Pancreas (tissue), 10 donors: ENCODE measurements around the gene ARL16. TPM values are rescaled to one million over a fixed set of nuclear protein-coding genes. Genes with fewer than 3 reads are reported as not detected.

Experiments
- ATAC-seq, 4 donors: fragments of 200-7000 bp; cut with Tn5 transposase; one replicate each; pipeline versions ENCODE4 v1.8.0 to v1.9.1; 2020; ENCODE audit warnings: mild to moderate bottlenecking in 4 of 4, moderate library complexity in 4 of 4
- DNase-seq, 6 donors: peaks; one replicate each; pipeline ENCODE4 v3.0.0-alpha.2; 2020
- FAIRE-seq: peaks from 2 replicates; lab custom pipeline; 2012; peaks lifted over from hg19 to GRCh38; lab: Jason Lieb, UNC
- H3K27ac ChIP-seq, 4 donors: fragments of 200-600 bp; sonication (generic); 1 replicate in 3 of 4; 2 replicates in 1 of 4; pipeline versions ENCODE4 v1.5.0 to v1.8.0; 2020
- H3K27me3 ChIP-seq, 4 donors: fragments of 200-600 bp; one replicate each; pipeline ENCODE4 v1.8.0; 2021
- H3K36me3 ChIP-seq, 3 donors: fragments of 200-600 bp; sonication (generic) in 1 of 3; one replicate each; pipeline versions ENCODE4 v1.5.0 to v1.8.0; 2020 to 2021
- H3K4me1 ChIP-seq, 3 donors: fragments of 200-600 bp; one replicate each; pipeline ENCODE4 v1.8.0; 2021
- H3K4me3 ChIP-seq, 4 donors: fragments of 200-600 bp; sonication (generic) in 2 of 4; one replicate each; pipeline versions ENCODE4 v1.5.0 to v1.8.0; 2020 to 2021
- H3K9me3 ChIP-seq, 4 donors: fragments of 200-600 bp; one replicate each; pipeline ENCODE4 v1.8.0; 2021
- CTCF ChIP-seq, 4 donors: fragments of 200-600 bp; sonication (generic) in 3 of 4; IDR thresholded peaks; one replicate each; pipeline versions ENCODE4 v1.5.0 to v1.8.0; 2021; ENCODE audit warnings: antibody characterized with exemption in 4 of 4
- WGBS, 2 donors: extraction: QIAGEN DNeasy Blood & Tissue Kit; methylation state at CpG; one replicate each; pipeline ENCODE4 v1.1.7; 2013; 5-methylcytosine and 5-hydroxymethylcytosine counted together
- intact Hi-C, 3 donors: fragments of 100-400 bp; cut with DNase I; formaldehyde crosslinking; loops; one replicate each; pipeline versions ENCODE4 v1.11.1 to v1.14.2; 2022
- polyA plus RNA-seq, 2 donors: library from polyadenylated mRNA; stranded (reverse); fragments of 200-250 nt; gene quantifications; one replicate each; pipeline ENCODE4 v1.2.3, GENCODE V29; 2013
- total RNA-seq, 6 donors: library from RNA; stranded (reverse); fragmentation: NEBNext Ultra II Directional in 4 of 6; extraction: Animal tissue kit (Norgen Biotek cat#: 25700) in 4 of 6; gene quantifications; one replicate each; pipeline versions ENCODE4 v1.2.1 to v1.2.4, GENCODE V29; 2021 to 2023
- donor health status: healthy with polysubstance abuse.
- donor health status: DM: no; HTN: no; CAD: no; lungs with moderate emphysema.
- donor health status: DM: no; HTN: no; CAD: no.
- donor health status: control.
- donor health status: control.
- donor health status: Bipolar disorder and iron deficiency.
- donor health status: DM: yes; HTN: yes; CAD: no.
- donor health status: DM: no; HTN: no; CAD: no.
- donor health status: DM: no; HTN: no; CAD: no.
- donor health status: DM: yes; HTN: yes; CAD: no.

Gene ARL16
- total and polyA plus RNA-seq, 8 donors: 10.5 to 119 (median 13.7) TPM

GRCh38 chr17:81717766-81718089 lies 34.1 kb upstream of the ARL16 start:
- Histone ChIP-seq H3K4me1 (peaks cover 1 to 25% (median 11%) of the 10 kb centered on the region in 3 donors), H3K4me3 (no peak overlapping the region), H3K27ac (no peak overlapping the region), H3K9me3 (no peaks in the 10 kb centered on the region), H3K36me3 (peaks cover 0 to 21% (median 0%) of the 10 kb centered on the region in 3 donors), H3K27me3 (no peaks in the 10 kb centered on the region)
- WGBS, 2 donors: 93 to 94% methylated on average over 9 of the region's 9 CpGs
- no peak for DNase-seq
- intact Hi-C loops: no loop called here
- TF ChIP-seq CTCF (IDR thresholded peaks at IDR 0.05): no peak
- no peak for ATAC-seq
- FAIRE-seq: no peak

GRCh38 chr17:81717049-81717765 lies 33.6 kb upstream of the ARL16 start:
- H3K4me3 ChIP-seq: no peak overlapping the region
- no peak overlapping the region for H3K27ac ChIP-seq
- DNase-seq (peak in 2 of 6 donors; percentile 37 to 76), FAIRE-seq (no peak), ATAC-seq (no peak)
- TF ChIP-seq CTCF (IDR thresholded peaks at IDR 0.05): no peak
- intact Hi-C loops: no loop called here
- no peaks in the 10 kb centered on the region for H3K27me3 ChIP-seq
- H3K4me1 ChIP-seq: peaks cover 0 to 20% (median 6%) of the 10 kb centered on the region in 3 donors
- WGBS, 2 donors: 94 to 97% methylated on average over 25 of the region's 25 CpGs
- H3K36me3 ChIP-seq: peaks cover 0 to 21% (median 0%) of the 10 kb centered on the region in 3 donors
- H3K9me3 ChIP-seq: no peaks in the 10 kb centered on the region

GRCh38 chr17:81716674-81716996 lies 33.0 kb upstream of the ARL16 start:
- H3K4me3 ChIP-seq: no peak overlapping the region
- peaks cover 0 to 21% (median 0%) of the 10 kb centered on the region in 3 donors for H3K36me3 ChIP-seq
- no peak for TF ChIP-seq CTCF (IDR thresholded peaks at IDR 0.05)
- FAIRE-seq (no peak), ATAC-seq (no peak), DNase-seq (peak in 1 of 6 donors; percentile 35)
- intact Hi-C loops: no loop called here
- no peak overlapping the region for H3K27ac ChIP-seq
- 94 to 96% methylated on average over 12 of the region's 12 CpGs for WGBS, 2 donors
- no peaks in the 10 kb centered on the region for H3K9me3 ChIP-seq
- peaks cover 0 to 15% (median 6%) of the 10 kb centered on the region in 3 donors for H3K4me1 ChIP-seq
- H3K27me3 ChIP-seq: no peaks in the 10 kb centered on the region

GRCh38 chr17:81715872-81716673 lies 32.5 kb upstream of the ARL16 start:
- FAIRE-seq (no peak), ATAC-seq (no peak), DNase-seq (peak in 2 of 6 donors; percentile 47 to 76)
- WGBS, 2 donors: 91 to 92% methylated on average over 38 to 43 of the region's 43 CpGs
- no peak for TF ChIP-seq CTCF (IDR thresholded peaks at IDR 0.05)
- intact Hi-C loops: no loop called here
- no peaks in the 10 kb centered on the region for H3K9me3 ChIP-seq
- H3K4me3 ChIP-seq: no peak overlapping the region
- peaks cover 4 to 20% (median 11%) of the 10 kb centered on the region in 3 donors for H3K4me1 ChIP-seq
- H3K36me3 ChIP-seq: peaks cover 0 to 21% (median 0%) of the 10 kb centered on the region in 3 donors
- H3K27me3 ChIP-seq: no peaks in the 10 kb centered on the region
- H3K27ac ChIP-seq: no peak overlapping the region
